WTC11 (cell line): ENCODE data around the gene GALNT4. TPM values are rescaled to one million over a fixed set of nuclear protein-coding genes. Genes with fewer than 3 reads are reported as not detected.

Source experiments
- ATAC-seq: fragments of 200-7000 bp; cut with Tn5 transposase; 2 replicates; pipeline ENCODE4 v1.10.0; 2021; ENCODE audit warnings: mild to moderate bottlenecking, moderate library complexity
- CTCF ChIA-PET: fragments of 300-600 bp; sonication (Branson Sonifier 250); formaldehyde crosslinking; loops from one replicate; lab custom pipeline; 2021; ENCODE audit warnings: antibody characterized with exemption; lab: Charles Lee
- POLR2A ChIA-PET: fragments of 350-600 bp; sonication (Branson Sonifier 250); formaldehyde crosslinking; loops from one replicate; lab custom pipeline; 2021; ENCODE audit warnings: antibody characterized with exemption; lab: Charles Lee
- DNase-seq: peaks from one replicate; pipeline ENCODE4 v3.0.0; 2021; ENCODE audit warnings: low spot score
- H3K27ac Mint-ChIP-seq: 2 replicates; pipeline ENCODE4 v1.8.0; 2021; ENCODE audit warnings: mixed read lengths
- H3K27me3 Mint-ChIP-seq: 2 replicates; pipeline ENCODE4 v1.8.0; 2021; ENCODE audit warnings: low read depth, mild to moderate bottlenecking, moderate library complexity, mixed read lengths
- H3K36me3 Mint-ChIP-seq: 2 replicates; pipeline ENCODE4 v1.8.0; 2021; ENCODE audit warnings: mixed read lengths
- H3K4me1 Mint-ChIP-seq: 2 replicates; pipeline ENCODE4 v1.8.0; 2022; ENCODE audit warnings: mixed read lengths
- H3K4me3 Mint-ChIP-seq: 2 replicates; pipeline ENCODE4 v1.8.0; 2021; ENCODE audit warnings: mild to moderate bottlenecking, moderate library complexity, mixed read lengths
- H3K9me3 Mint-ChIP-seq: 2 replicates; pipeline ENCODE4 v1.8.0; 2021; ENCODE audit warnings: mixed read lengths
- CBFB ChIP-seq: sonication (generic); formaldehyde crosslinking; IDR thresholded peaks from 2 replicates; pipeline ENCODE4 v1.8.1; 2022; ENCODE audit warnings: mild to moderate bottlenecking, low read depth, missing genetic modification reagents
- ETV6 ChIP-seq: sonication (generic); formaldehyde crosslinking; IDR thresholded peaks from 2 replicates; pipeline ENCODE4 v1.8.1; 2022; ENCODE audit warnings: mild to moderate bottlenecking, missing genetic modification reagents
- GRHL2 ChIP-seq: fragments of 250-450 bp; sonication (Bioruptor Pico); IDR thresholded peaks from 2 replicates; pipeline ENCODE4 v1.8.0; 2022; ENCODE audit warnings: mild to moderate bottlenecking, moderate library complexity; ENCODE audit not compliant: insufficient replicate concordance, severe bottlenecking
- GTF2I ChIP-seq: fragments of 250-450 bp; sonication (Bioruptor Pico); conservative IDR thresholded peaks from 2 replicates; pipeline ENCODE4 v1.4.0; 2021; ENCODE audit warnings: mild to moderate bottlenecking
- MXD4 ChIP-seq: fragments of 250-450 bp; sonication (Bioruptor Pico); IDR thresholded peaks from 2 replicates; pipeline ENCODE4 v1.8.0; 2021; ENCODE audit warnings: mild to moderate bottlenecking, moderate library complexity, borderline replicate concordance
- NFATC4 ChIP-seq: fragments of 250-450 bp; sonication (Bioruptor Pico); IDR thresholded peaks from 2 replicates; pipeline ENCODE4 v1.9.0; 2021; ENCODE audit warnings: mild to moderate bottlenecking
- NR1H2 ChIP-seq: sonication (generic); formaldehyde crosslinking; IDR thresholded peaks from 2 replicates; pipeline ENCODE4 v1.9.0; 2021; ENCODE audit warnings: mild to moderate bottlenecking, moderate library complexity, missing genetic modification reagents
- PRRX2 ChIP-seq: fragments of 250-450 bp; sonication (Bioruptor Pico); IDR thresholded peaks from 2 replicates; pipeline ENCODE4 v1.8.0; 2021; ENCODE audit warnings: mild to moderate bottlenecking
- SMAD3 ChIP-seq: sonication (generic); formaldehyde crosslinking; IDR thresholded peaks from 2 replicates; pipeline ENCODE4 v1.8.0; 2022; ENCODE audit warnings: missing genetic modification reagents, mild to moderate bottlenecking, borderline replicate concordance
- STAT6 ChIP-seq: sonication (generic); formaldehyde crosslinking; conservative IDR thresholded peaks from 2 replicates; pipeline ENCODE4 v1.8.1; 2023; ENCODE audit warnings: mild to moderate bottlenecking, low read depth, missing genetic modification reagents, moderate library complexity
- ZNF121 ChIP-seq: sonication (generic); formaldehyde crosslinking; IDR thresholded peaks from 2 replicates; pipeline ENCODE4 v1.8.0; 2023; ENCODE audit warnings: missing genetic modification reagents
- ZNF416 ChIP-seq: fragments of 250-450 bp; sonication (Bioruptor Pico); IDR thresholded peaks from 2 replicates; pipeline ENCODE4 v1.9.0; 2021; ENCODE audit warnings: mild to moderate bottlenecking, inconsistent platforms
- ZNF671 ChIP-seq: fragments of 250-450 bp; sonication (Bioruptor Pico); IDR thresholded peaks from 2 replicates; pipeline ENCODE4 v1.8.0; 2021; ENCODE audit warnings: mild to moderate bottlenecking
- ZSCAN18 ChIP-seq: fragments of 250-450 bp; sonication (Bioruptor Pico); IDR thresholded peaks from 2 replicates; pipeline ENCODE4 v2.1.2; 2022; ENCODE audit warnings: mild to moderate bottlenecking, moderate library complexity
- total RNA-seq: library from RNA; stranded (reverse); gene quantifications from 3 replicates; pipeline ENCODE4 v1.2.3, GENCODE V29; 2021
- TF ChIP-seq, protein P1 (sequence below): fragments of 250-450 bp; sonication (Bioruptor Pico); IDR thresholded peaks from 2 replicates; pipeline ENCODE4 v1.9.0; 2021; ENCODE audit warnings: mild to moderate bottlenecking
- TF ChIP-seq, protein P2 (sequence below): sonication (generic); formaldehyde crosslinking; conservative IDR thresholded peaks from 2 replicates; pipeline ENCODE4 v1.8.1; 2022; ENCODE audit warnings: mild to moderate bottlenecking, missing genetic modification reagents
- TF ChIP-seq, protein P3 (sequence below): sonication (generic); formaldehyde crosslinking; IDR thresholded peaks from 2 replicates; pipeline ENCODE4 v1.8.1; 2022; ENCODE audit warnings: mild to moderate bottlenecking, moderate library complexity, missing genetic modification reagents
- TF ChIP-seq, protein P4 (sequence below): sonication (generic); formaldehyde crosslinking; IDR thresholded peaks from 2 replicates; pipeline ENCODE4 v1.8.0; 2022; ENCODE audit warnings: missing genetic modification reagents
- TF ChIP-seq, protein P5 (sequence below): sonication (generic); formaldehyde crosslinking; IDR thresholded peaks from 2 replicates; pipeline ENCODE4 v1.8.0; 2023; ENCODE audit warnings: missing genetic modification reagents, mild to moderate bottlenecking, borderline replicate concordance
- TF ChIP-seq, protein P6 (sequence below): fragments of 250-450 bp; sonication (Bioruptor Pico); IDR thresholded peaks from 2 replicates; pipeline ENCODE4 v1.9.0; 2021; ENCODE audit warnings: mild to moderate bottlenecking

The GALNT4 gene
- total RNA-seq, 1 experiment from 2014 or later: 3.9 TPM

GRCh38 chr12:89476232-89476631 is 48.4 kb downstream of the GALNT4 start:
- CTCF ChIA-PET: no interaction called here
- ATAC-seq (no peak), DNase-seq (no peak)
- H3K27me3 Mint-ChIP-seq: no peaks in the 10 kb centered on the region
- no peaks in the 10 kb centered on the region for H3K36me3 Mint-ChIP-seq
- no peaks in the 10 kb centered on the region for H3K9me3 Mint-ChIP-seq
- POLR2A ChIA-PET: no interaction called here
- H3K4me3 Mint-ChIP-seq: no peak overlapping the region
- H3K27ac Mint-ChIP-seq: no peak overlapping the region
- no peaks in the 10 kb centered on the region for H3K4me1 Mint-ChIP-seq
- no peak for TF ChIP-seq MXD4
- no peak for TF ChIP-seq NFATC4 (CRISPR knock-in tag)
- no peak for TF ChIP-seq SMAD3 (CRISPR knock-in tag)
- TF ChIP-seq ZNF416 (CRISPR knock-in tag): no peak
- TF ChIP-seq, protein P1, sequence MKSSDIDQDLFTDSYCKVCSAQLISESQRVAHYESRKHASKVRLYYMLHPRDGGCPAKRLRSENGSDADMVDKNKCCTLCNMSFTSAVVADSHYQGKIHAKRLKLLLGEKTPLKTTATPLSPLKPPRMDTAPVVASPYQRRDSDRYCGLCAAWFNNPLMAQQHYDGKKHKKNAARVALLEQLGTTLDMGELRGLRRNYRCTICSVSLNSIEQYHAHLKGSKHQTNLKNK: no peak
- no peak for TF ChIP-seq NR1H2 (CRISPR knock-in tag)
- TF ChIP-seq, protein P2, sequence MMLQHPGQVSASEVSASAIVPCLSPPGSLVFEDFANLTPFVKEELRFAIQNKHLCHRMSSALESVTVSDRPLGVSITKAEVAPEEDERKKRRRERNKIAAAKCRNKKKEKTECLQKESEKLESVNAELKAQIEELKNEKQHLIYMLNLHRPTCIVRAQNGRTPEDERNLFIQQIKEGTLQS (CRISPR knock-in tag): no peak
- TF ChIP-seq, protein P3, sequence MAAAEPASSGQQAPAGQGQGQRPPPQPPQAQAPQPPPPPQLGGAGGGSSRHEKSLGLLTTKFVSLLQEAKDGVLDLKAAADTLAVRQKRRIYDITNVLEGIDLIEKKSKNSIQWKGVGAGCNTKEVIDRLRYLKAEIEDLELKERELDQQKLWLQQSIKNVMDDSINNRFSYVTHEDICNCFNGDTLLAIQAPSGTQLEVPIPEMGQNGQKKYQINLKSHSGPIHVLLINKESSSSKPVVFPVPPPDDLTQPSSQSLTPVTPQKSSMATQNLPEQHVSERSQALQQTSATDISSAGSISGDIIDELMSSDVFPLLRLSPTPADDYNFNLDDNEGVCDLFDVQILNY: no peak
- TF ChIP-seq STAT6 (CRISPR knock-in tag): no peak
- TF ChIP-seq ZSCAN18 (CRISPR knock-in tag): no peak
- TF ChIP-seq ZNF671 (CRISPR knock-in tag): no peak
- TF ChIP-seq ETV6 (CRISPR knock-in tag): no peak
- TF ChIP-seq, protein P4, sequence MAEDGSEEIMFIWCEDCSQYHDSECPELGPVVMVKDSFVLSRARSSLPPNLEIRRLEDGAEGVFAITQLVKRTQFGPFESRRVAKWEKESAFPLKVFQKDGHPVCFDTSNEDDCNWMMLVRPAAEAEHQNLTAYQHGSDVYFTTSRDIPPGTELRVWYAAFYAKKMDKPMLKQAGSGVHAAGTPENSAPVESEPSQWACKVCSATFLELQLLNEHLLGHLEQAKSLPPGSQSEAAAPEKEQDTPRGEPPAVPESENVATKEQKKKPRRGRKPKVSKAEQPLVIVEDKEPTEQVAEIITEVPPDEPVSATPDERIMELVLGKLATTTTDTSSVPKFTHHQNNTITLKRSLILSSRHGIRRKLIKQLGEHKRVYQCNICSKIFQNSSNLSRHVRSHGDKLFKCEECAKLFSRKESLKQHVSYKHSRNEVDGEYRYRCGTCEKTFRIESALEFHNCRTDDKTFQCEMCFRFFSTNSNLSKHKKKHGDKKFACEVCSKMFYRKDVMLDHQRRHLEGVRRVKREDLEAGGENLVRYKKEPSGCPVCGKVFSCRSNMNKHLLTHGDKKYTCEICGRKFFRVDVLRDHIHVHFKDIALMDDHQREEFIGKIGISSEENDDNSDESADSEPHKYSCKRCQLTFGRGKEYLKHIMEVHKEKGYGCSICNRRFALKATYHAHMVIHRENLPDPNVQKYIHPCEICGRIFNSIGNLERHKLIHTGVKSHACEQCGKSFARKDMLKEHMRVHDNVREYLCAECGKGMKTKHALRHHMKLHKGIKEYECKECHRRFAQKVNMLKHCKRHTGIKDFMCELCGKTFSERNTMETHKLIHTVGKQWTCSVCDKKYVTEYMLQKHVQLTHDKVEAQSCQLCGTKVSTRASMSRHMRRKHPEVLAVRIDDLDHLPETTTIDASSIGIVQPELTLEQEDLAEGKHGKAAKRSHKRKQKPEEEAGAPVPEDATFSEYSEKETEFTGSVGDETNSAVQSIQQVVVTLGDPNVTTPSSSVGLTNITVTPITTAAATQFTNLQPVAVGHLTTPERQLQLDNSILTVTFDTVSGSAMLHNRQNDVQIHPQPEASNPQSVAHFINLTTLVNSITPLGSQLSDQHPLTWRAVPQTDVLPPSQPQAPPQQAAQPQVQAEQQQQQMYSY: no peak
- TF ChIP-seq GTF2I (CRISPR knock-in tag): no peak
- no peak for TF ChIP-seq CBFB (CRISPR knock-in tag)
- TF ChIP-seq, protein P5, sequence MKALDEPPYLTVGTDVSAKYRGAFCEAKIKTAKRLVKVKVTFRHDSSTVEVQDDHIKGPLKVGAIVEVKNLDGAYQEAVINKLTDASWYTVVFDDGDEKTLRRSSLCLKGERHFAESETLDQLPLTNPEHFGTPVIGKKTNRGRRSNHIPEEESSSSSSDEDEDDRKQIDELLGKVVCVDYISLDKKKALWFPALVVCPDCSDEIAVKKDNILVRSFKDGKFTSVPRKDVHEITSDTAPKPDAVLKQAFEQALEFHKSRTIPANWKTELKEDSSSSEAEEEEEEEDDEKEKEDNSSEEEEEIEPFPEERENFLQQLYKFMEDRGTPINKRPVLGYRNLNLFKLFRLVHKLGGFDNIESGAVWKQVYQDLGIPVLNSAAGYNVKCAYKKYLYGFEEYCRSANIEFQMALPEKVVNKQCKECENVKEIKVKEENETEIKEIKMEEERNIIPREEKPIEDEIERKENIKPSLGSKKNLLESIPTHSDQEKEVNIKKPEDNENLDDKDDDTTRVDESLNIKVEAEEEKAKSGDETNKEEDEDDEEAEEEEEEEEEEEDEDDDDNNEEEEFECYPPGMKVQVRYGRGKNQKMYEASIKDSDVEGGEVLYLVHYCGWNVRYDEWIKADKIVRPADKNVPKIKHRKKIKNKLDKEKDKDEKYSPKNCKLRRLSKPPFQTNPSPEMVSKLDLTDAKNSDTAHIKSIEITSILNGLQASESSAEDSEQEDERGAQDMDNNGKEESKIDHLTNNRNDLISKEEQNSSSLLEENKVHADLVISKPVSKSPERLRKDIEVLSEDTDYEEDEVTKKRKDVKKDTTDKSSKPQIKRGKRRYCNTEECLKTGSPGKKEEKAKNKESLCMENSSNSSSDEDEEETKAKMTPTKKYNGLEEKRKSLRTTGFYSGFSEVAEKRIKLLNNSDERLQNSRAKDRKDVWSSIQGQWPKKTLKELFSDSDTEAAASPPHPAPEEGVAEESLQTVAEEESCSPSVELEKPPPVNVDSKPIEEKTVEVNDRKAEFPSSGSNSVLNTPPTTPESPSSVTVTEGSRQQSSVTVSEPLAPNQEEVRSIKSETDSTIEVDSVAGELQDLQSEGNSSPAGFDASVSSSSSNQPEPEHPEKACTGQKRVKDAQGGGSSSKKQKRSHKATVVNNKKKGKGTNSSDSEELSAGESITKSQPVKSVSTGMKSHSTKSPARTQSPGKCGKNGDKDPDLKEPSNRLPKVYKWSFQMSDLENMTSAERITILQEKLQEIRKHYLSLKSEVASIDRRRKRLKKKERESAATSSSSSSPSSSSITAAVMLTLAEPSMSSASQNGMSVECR (CRISPR knock-in tag): no peak
- TF ChIP-seq ZNF121: no peak
- TF ChIP-seq PRRX2 (CRISPR knock-in tag): no peak
- TF ChIP-seq GRHL2 (CRISPR knock-in tag): no peak
- TF ChIP-seq, protein P6, sequence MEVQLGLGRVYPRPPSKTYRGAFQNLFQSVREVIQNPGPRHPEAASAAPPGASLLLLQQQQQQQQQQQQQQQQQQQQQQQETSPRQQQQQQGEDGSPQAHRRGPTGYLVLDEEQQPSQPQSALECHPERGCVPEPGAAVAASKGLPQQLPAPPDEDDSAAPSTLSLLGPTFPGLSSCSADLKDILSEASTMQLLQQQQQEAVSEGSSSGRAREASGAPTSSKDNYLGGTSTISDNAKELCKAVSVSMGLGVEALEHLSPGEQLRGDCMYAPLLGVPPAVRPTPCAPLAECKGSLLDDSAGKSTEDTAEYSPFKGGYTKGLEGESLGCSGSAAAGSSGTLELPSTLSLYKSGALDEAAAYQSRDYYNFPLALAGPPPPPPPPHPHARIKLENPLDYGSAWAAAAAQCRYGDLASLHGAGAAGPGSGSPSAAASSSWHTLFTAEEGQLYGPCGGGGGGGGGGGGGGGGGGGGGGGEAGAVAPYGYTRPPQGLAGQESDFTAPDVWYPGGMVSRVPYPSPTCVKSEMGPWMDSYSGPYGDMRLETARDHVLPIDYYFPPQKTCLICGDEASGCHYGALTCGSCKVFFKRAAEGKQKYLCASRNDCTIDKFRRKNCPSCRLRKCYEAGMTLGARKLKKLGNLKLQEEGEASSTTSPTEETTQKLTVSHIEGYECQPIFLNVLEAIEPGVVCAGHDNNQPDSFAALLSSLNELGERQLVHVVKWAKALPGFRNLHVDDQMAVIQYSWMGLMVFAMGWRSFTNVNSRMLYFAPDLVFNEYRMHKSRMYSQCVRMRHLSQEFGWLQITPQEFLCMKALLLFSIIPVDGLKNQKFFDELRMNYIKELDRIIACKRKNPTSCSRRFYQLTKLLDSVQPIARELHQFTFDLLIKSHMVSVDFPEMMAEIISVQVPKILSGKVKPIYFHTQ (CRISPR knock-in tag): no peak
